Measurements from ENCODE around the gene DNAH10. TPM values are rescaled to one million over a fixed set of nuclear protein-coding genes. Genes with fewer than 3 reads are reported as not detected.

The DNAH10 gene
- total and polyA plus RNA-seq, 2 of the 4 experiments (the other 2 are of a cell fraction): 0.18 to 0.22 TPM

- Histone ChIP-seq H2BK15ac (ENCODE audit: low read depth, low read length) (no peak overlapping the region), H4K91ac (ENCODE audit: insufficient read depth, low read depth, low read length) (no peak overlapping the region), H3K23ac (ENCODE audit: low read depth, low read length) (no peak overlapping the region), H3K56ac (ENCODE audit: extremely low read depth, insufficient read depth, low read length) (no peak overlapping the region), H3K4me2 (ENCODE audit: low read depth, low read length) (no peak overlapping the region), H2AK9ac (replicated peaks; ENCODE audit: low read depth, low read length, poor library complexity) (no peak overlapping the region), H3K4me1 (ENCODE audit: control insufficient read depth, insufficient read depth, low read length) (no peaks in the 10 kb centered on the region), H2AFZ (replicated peaks; ENCODE audit: low read length, poor library complexity) (no peak overlapping the region), H4K5ac (ENCODE audit: low read depth, low read length) (no peak overlapping the region), H3K9me3 (ENCODE audit: control insufficient read depth, insufficient read depth, low read length) (no peaks in the 10 kb centered on the region; the same call in 1 of the 2 replicates), H3K36me3 (ENCODE audit: control insufficient read depth, insufficient read depth, low read length) (no peaks in the 10 kb centered on the region), H4K20me1 (ENCODE audit: insufficient read depth, low read length) (no peaks in the 10 kb centered on the region), H2BK20ac (ENCODE audit: low read depth, low read length) (no peak overlapping the region), H2BK120ac (ENCODE audit: low read depth, low read length) (no peak overlapping the region), H3K4me3 (ENCODE audit: insufficient read depth, low read depth, low read length) (no peak overlapping the region), H4K8ac (ENCODE audit: low read depth in 2 of 2, low read length in 2 of 2) (no peak overlapping the region), H3K79me1 (ENCODE audit: low read depth in 1 of 2, low read length in 2 of 2) (no peaks in the 10 kb centered on the region), H2BK5ac (ENCODE audit: low read depth, low read length, poor library complexity, severe bottlenecking) (no peak overlapping the region), H3K4ac (ENCODE audit: low read depth, low read length) (no peak overlapping the region), H3K27ac (ENCODE audit: insufficient read depth, low read length) (no peak overlapping the region), H3K14ac (replicated peaks; ENCODE audit: low read depth, low read length) (no peak overlapping the region), H3K18ac (ENCODE audit: low read depth, low read length) (no peak overlapping the region), H2AK5ac (ENCODE audit: low read depth, low read length) (no peak overlapping the region), H3K27me3 (ENCODE audit: control insufficient read depth, insufficient read depth, low read length) (peaks cover 35% of the 10 kb centered on the region), H3K9ac (ENCODE audit: low read depth, low read length) (no peak overlapping the region), H3K9me1 (ENCODE audit: insufficient read depth, low read length) (no peaks in the 10 kb centered on the region)
- ChIA-PET POLR2A (ENCODE audit: unreplicated experiment) (no interaction called here), CTCF (no interaction called here)
- ATAC-seq (ENCODE audit: low read depth) (no peak), DNase-seq (no peak)
- TF ChIP-seq ELK1 (IDR thresholded peaks at IDR 0.05; ENCODE audit: borderline replicate concordance, low read depth, low read length) (no peak), MAFK (IDR thresholded peaks at IDR 0.05; ENCODE audit: low read depth, low read length) (no peak), CTCF (conservative IDR thresholded peaks at IDR 0.05; ENCODE audit: low read depth, low read length) (no peak), CEBPB (IDR thresholded peaks at IDR 0.05; ENCODE audit: low read depth, low read length) (no peak), MAZ (IDR thresholded peaks at IDR 0.05; ENCODE audit: borderline replicate concordance, low read depth, low read length) (no peak), CHD1 (IDR thresholded peaks at IDR 0.05; ENCODE audit: low read depth, low read length) (no peak), RFX5 (IDR thresholded peaks at IDR 0.05; ENCODE audit: low read depth, low read length) (no peak), POLR2A (IDR thresholded peaks at IDR 0.05; ENCODE audit: low read depth, low read length) (no peak), SMC3 (IDR thresholded peaks at IDR 0.05; ENCODE audit: low read depth, low read length) (no peak), USF2 (IDR thresholded peaks at IDR 0.05; ENCODE audit: low read depth, low read length) (no peak), MXI1 (IDR thresholded peaks at IDR 0.05; ENCODE audit: borderline replicate concordance, low read depth, low read length) (no peak), RAD21 (IDR thresholded peaks at IDR 0.05; ENCODE audit: low read length) (no peak), RCOR1 (IDR thresholded peaks at IDR 0.05; ENCODE audit: insufficient replicate concordance, low read length) (no peak), BHLHE40 (IDR thresholded peaks at IDR 0.05; ENCODE audit: low read depth, low read length) (no peak), FOS (IDR thresholded peaks at IDR 0.05; ENCODE audit: low read depth, low read length) (no peak)
- 60% methylated on average over 1 of the region's 6 CpGs; no CpG with 5 or more reads in 1 of the 2 experiments for WGBS, 2 experiments (ENCODE audit: extremely low coverage in 2 of 2, insufficient read length in 1 of 2)
- intact Hi-C loops (cut with micrococcal nuclease) (loop anchor here (5.0 kb wide), 1 partner anchor 36 kb away; no protein-coding TSS in a partner anchor), dilution Hi-C loops (cut with HindIII; ENCODE audit: low sequenced_read_pairs, unreplicated experiment) (no loop called here), in situ Hi-C loops (cut with MboI; ENCODE audit: low sequenced_read_pairs) (no loop called here)
- BruUV-seq (replicated peaks): no TSS peak
Measured at GRCh38 chr12:123877968-123878367, 115.9 kb downstream of the DNAH10 start.
